PC-3 (cell line): ENCODE measurements around the gene NR5A2.

Source experiments
- EZH2 ChIP-seq: fragments of 300-600 bp; sonication (generic); IDR thresholded peaks from one replicate; pipeline ENCODE4 v1.6.1; 2017; ENCODE audit warnings: antibody characterized with exemption, mild to moderate bottlenecking, low read length; ENCODE audit not compliant: unreplicated experiment
- TF ChIP-seq, protein P1 (sequence below): fragments of 300-600 bp; sonication (generic); conservative IDR thresholded peaks from 2 replicates; pipeline ENCODE4 v1.5.1; 2017; ENCODE audit warnings: antibody characterized with exemption, low read depth, mild to moderate bottlenecking, low read length

DNA sequence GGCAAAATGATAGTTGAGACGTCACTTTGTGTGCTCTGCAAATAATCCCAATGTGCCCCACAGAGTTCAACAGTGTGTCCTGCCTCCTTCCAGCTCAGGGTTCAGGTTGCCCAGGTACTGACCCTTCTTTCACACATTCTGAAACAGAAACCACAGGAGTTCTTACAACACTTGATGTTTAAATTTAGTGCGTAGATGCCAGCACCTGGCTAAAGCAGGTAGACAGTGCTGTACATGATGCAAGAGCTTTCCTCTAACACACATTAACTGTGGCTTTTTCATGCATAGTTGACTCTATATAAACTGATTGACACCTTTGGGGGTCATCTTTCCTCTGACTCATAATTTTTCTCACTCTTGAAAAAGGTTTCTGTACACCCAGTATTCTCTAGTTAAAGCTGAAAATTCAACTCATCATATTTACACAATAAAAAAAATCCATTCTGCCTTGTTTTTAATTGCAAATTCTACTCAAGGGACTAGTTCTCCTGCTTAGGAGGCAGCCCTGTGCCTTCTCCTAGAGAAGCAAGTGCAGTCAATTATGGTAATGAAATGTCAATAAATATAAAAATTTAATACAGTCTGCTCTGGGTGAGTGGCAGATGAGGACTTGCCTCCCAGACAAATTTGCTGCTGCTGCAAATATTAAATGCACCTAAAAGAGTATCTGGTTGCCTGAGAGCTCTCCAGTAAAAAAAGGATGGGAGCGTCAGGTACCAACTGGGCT is 91.4 kb downstream of the NR5A2 start:
- TF ChIP-seq, protein P1, sequence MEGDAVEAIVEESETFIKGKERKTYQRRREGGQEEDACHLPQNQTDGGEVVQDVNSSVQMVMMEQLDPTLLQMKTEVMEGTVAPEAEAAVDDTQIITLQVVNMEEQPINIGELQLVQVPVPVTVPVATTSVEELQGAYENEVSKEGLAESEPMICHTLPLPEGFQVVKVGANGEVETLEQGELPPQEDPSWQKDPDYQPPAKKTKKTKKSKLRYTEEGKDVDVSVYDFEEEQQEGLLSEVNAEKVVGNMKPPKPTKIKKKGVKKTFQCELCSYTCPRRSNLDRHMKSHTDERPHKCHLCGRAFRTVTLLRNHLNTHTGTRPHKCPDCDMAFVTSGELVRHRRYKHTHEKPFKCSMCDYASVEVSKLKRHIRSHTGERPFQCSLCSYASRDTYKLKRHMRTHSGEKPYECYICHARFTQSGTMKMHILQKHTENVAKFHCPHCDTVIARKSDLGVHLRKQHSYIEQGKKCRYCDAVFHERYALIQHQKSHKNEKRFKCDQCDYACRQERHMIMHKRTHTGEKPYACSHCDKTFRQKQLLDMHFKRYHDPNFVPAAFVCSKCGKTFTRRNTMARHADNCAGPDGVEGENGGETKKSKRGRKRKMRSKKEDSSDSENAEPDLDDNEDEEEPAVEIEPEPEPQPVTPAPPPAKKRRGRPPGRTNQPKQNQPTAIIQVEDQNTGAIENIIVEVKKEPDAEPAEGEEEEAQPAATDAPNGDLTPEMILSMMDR: no peak
- no peak for TF ChIP-seq EZH2
